GM13977 (cell line): Measurements from ENCODE around the gene MYADML2.

Source experiments
- DNase-seq: peaks from one replicate; pipeline ENCODE4 v3.0.0; 2012; ENCODE audit warnings: low spot score
- in situ Hi-C: fragments of 300-500 bp; cut with MboI; formaldehyde crosslinking; loops from one replicate; pipeline ENCODE4 v1.12.0; 2022; ENCODE audit warnings: low sequenced_read_pairs, low pct_unique_long_range_greater_than_20kb, mixed read lengths, inconsistent platforms; ENCODE audit not compliant: unreplicated experiment
- TF ChIP-seq, protein P1 (sequence below): IDR thresholded peaks from 2 replicates; pipeline ENCODE4 v1.5.1; 2012; ENCODE audit warnings: mild to moderate bottlenecking, control low read depth; ENCODE audit not compliant: insufficient read depth; ENCODE audit errors: extremely low read depth, missing control alignments

The MYADML2 gene

DNA sequence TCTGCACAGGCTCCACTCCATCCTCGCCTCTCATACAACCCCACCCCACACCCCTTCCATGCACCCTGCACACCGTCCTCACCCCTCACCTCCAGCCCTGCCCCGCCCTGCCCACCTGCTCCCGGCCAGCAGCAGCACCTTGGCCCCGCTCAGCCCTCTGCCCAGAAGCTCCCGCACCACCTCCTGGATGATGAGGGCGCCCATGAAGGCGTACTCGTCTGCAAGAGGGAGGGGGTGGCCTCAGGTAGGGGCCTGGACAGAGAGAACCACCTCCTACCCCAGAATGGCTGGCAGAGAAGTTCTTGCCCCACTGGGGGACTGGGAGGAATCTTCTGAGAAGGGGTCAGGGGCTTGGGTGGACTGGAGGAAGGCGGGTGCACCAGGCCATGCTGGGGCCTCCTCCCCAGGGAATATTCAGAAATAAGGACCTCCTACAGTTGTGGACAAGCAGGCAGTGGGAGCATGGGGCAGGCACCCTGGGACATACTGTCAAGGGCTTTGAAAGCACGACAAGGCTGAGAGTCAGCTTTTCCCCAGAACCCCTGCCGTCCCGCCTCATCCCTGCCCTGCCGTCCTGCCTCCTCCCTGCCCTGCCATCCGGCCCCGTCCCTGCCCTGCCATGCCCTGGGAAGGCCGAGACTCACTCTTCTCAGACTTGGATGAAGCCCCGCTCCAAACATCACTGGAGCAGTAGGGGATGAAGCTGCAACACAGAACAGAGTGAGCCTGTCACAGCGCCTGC lies 10.8 kb upstream of the MYADML2 start:
- DNase-seq = no peak
- in situ Hi-C loops = no loop called here
- TF ChIP-seq, protein P1, sequence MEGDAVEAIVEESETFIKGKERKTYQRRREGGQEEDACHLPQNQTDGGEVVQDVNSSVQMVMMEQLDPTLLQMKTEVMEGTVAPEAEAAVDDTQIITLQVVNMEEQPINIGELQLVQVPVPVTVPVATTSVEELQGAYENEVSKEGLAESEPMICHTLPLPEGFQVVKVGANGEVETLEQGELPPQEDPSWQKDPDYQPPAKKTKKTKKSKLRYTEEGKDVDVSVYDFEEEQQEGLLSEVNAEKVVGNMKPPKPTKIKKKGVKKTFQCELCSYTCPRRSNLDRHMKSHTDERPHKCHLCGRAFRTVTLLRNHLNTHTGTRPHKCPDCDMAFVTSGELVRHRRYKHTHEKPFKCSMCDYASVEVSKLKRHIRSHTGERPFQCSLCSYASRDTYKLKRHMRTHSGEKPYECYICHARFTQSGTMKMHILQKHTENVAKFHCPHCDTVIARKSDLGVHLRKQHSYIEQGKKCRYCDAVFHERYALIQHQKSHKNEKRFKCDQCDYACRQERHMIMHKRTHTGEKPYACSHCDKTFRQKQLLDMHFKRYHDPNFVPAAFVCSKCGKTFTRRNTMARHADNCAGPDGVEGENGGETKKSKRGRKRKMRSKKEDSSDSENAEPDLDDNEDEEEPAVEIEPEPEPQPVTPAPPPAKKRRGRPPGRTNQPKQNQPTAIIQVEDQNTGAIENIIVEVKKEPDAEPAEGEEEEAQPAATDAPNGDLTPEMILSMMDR = no peak

DNA sequence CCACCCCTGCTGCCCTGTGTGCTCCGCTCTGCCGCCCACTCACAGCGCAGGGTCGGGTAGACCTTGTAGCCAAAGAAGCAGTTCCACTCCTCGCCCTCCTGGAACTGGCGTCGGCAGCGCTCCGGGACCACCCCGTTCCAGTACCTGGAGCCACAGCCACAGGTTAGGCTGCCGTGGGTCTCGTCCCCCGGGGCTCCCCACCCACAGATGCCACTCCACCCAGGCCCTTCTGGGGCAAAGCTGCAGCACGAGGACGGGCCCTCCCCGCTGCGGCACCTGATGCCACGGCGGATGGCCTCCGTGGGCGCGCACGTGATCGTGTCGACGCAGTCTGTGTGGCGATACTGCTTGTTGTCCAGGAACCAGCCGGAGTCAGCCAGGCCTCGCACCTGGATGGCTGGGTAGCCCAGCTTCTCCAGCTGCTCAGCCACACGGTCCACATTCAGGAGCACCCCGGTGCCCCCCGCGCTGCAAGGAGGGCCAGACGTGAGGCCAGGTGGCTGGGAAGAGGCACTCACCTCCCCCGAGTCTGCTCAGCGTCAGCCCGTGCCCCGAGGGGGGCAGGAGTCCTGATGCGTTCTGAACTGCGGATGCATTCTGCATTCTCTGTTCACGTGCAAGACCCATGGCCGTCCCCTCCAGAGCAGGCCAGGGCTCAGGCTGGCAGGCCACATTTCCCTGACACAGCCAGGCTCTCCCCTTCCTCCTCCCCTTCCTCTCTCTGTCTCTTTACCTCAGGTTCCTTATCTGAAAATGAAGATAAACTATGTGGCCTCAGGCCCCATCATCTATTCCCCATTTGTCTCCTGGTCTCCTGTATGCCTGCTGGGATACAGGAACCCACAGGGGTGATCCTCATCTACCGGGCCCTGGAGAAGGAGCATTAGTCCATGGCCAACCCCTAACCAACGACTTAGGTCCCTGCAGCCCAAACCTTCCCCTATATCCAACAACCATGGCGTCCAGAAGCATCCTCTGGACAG lies 9.9 kb upstream of the MYADML2 start:
- in situ Hi-C loops = no loop called here
- TF ChIP-seq, protein P1 = no peak
- no peak for DNase-seq

DNA sequence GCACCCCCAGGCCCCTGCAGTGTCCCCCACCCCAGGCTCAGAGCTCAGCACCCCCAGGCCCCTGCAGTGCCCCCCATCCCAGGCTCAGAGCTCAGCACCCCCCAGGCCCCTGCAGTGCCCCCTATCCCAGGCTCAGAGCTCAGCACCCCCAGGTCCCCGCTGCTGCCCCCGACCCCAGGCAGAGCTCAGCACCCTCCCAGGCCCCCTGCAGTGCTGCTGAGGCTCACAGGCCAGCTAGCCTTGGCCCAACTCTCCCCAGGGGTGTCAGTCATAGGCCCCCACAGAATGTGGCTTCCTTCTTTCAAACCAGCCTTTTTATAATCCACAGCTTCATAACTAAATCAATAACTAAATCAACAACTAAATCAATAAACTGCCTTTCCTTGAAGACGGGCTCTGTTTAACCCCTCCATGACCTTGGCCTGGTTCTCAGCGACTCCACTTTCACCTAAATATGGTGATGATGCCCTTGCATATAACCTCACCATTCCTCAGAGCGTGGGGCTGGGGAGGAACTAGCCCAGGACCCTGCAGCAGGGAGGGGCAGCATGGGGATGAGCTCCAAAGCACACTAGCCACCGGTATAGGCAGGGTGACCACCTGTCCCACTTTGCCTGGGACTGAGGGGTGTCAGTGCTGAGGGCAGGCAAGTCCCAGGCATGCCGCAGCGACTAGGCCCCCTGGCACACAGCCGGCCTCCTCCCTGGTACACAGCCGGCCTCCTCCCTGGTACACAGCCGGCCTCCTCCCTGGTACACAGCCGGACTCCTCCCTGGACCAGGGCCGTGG lies 8.9 kb upstream of the MYADML2 start:
- DNase-seq = no peak
- TF ChIP-seq, protein P1 = no peak
- in situ Hi-C loops = no loop called here

DNA sequence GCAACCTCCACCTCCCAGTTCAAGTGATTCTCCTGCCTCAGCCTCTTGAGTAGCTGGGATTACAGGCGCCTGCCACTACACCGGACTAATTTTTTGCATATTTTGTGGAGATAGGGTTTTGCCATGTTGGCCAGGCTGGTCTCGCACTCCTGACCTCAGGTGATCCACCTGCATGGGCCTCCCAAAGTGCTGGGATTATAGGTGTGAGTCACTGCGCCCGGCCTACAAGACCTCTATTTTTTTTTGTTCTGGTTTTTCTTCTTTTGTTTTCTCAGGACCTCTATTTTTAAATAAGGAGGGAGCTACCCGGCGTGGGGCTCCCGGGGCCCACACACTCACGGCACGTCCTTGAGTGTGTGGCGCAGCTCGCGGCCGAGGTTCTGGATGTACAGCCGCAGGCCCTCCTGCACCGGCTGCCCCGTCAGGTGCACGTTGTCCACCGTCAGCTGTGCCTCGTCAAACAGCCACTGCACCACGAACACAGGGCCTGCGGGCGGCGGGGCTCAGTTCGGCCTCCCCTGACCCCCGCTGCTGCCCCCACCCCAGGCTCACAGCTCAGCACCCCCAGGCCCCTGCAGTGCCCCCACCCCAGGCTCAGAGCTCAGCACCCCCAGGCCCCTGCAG lies 8.1 kb upstream of the MYADML2 start:
- TF ChIP-seq, protein P1 = no peak
- no peak for DNase-seq
- in situ Hi-C loops = no loop called here

DNA sequence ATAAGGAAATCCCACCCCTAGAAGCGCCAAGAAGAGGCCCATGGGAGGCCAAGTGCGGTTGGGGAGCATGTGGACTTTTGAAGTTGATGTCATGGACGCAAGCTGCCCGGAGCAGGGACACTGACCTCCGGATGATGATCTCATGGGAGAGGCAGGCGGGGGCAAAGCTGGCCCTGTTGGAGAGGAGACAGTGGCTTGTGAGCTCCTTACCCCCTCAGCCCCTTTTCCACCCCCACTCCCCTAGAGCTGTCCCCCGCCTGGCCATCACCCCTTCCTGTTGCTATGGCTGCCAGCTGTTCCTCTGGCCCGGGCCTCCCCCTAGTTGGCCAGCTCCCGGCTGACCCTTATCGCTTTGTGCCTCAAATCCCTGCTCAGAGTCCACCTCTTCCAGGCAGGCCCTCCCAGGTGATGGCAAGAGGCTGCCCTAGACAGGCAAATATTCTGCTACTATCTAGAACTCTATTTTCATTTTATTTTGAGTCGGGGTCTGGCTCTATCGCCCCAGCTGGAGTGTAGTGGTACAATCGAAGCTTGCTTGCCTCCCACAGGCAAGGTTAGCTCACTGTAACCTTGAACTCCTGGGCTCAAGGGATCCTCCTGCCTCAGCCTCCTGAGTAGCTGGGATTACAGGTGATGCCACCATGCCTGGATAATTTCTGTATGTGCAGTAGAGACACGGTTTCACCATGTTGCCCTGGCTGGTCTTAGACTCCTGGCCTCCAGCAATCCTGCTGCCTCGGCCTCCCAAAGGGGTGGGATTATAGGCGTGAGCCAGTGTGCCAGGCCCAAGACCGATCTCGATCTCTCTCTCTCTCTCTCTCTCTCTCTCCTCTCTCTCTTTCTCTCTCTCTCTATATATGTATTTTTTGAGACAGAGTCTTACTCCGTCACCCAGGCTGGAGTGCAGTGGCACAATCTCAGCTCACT lies 7.4 kb upstream of the MYADML2 start:
- no peak for DNase-seq
- in situ Hi-C loops = no loop called here
- TF ChIP-seq, protein P1 = no peak
